HepG2 (cell line): ENCODE measurements around the gene VRK3. TPM values are rescaled to one million over a fixed set of nuclear protein-coding genes. Genes with fewer than 3 reads are reported as not detected.
A peak's percentile ranks its signal among the peaks of the same experiment; 100 is the strongest.

ENCODE experiments used
- CREM ChIP-seq, 2 experiments: sonication (generic) in 1 of 2; formaldehyde crosslinking in 1 of 2; IDR thresholded peaks; 2 replicates each; pipeline versions ENCODE4 v1.4.0 to v1.6.1; 2016 to 2020; ENCODE audit warnings: antibody characterized with exemption in 1 of 2, mild to moderate bottlenecking in 1 of 2, missing genetic modification reagents in 1 of 2
- FOXM1 ChIP-seq: sonication (generic); formaldehyde crosslinking; IDR thresholded peaks from 2 replicates; pipeline ENCODE4 v1.5.0; 2020; ENCODE audit warnings: missing genetic modification reagents
- LCORL ChIP-seq, 2 experiments: fragments of 450-650 bp in 1 of 2; sonication (generic) in 1 of 2; formaldehyde crosslinking in 1 of 2; IDR thresholded peaks; 2 replicates each; pipeline versions ENCODE4 v1.5.0 to v1.6.1; 2017 to 2020; ENCODE audit warnings: antibody characterized with exemption in 1 of 2, missing genetic modification reagents in 1 of 2
- RARG ChIP-seq: sonication (generic); formaldehyde crosslinking; IDR thresholded peaks from 2 replicates; pipeline ENCODE4 v1.4.0; 2020; ENCODE audit warnings: low read depth, mild to moderate bottlenecking, missing genetic modification reagents
- REL ChIP-seq: sonication (generic); formaldehyde crosslinking; conservative IDR thresholded peaks from 2 replicates; pipeline ENCODE4 v1.8.0; 2022; ENCODE audit warnings: mild to moderate bottlenecking, missing genetic modification reagents, moderate library complexity
- SETDB1 ChIP-seq: sonication (generic); formaldehyde crosslinking; IDR thresholded peaks from 2 replicates; pipeline ENCODE4 v1.5.1; 2020; ENCODE audit warnings: missing genetic modification reagents, mild to moderate bottlenecking, borderline replicate concordance
- ZBTB20 ChIP-seq: sonication (generic); formaldehyde crosslinking; IDR thresholded peaks from 2 replicates; pipeline ENCODE4 v1.8.1; 2023; ENCODE audit warnings: missing genetic modification reagents, low read depth, mild to moderate bottlenecking, borderline replicate concordance
- ZFP37 ChIP-seq: sonication (generic); formaldehyde crosslinking; IDR thresholded peaks from 2 replicates; pipeline ENCODE4 v1.4.0; 2020; ENCODE audit warnings: missing genetic modification reagents, borderline replicate concordance
- ZNF160 ChIP-seq: sonication (generic); formaldehyde crosslinking; IDR thresholded peaks from 2 replicates; pipeline ENCODE4 v1.8.0; 2022; ENCODE audit warnings: mild to moderate bottlenecking, inconsistent platforms, missing genetic modification reagents
- ZNF17 ChIP-seq: sonication (generic); formaldehyde crosslinking; IDR thresholded peaks from 2 replicates; pipeline ENCODE4 v1.5.0; 2020; ENCODE audit warnings: mild to moderate bottlenecking, missing genetic modification reagents
- polyA plus RNA-seq, 8 experiments: library from polyadenylated mRNA; depleted of rRNA in 3 of 8; stranded (reverse) in 7 of 8; unstranded in 1 of 8; fragments of >200 nt; fragmentation: Illumina TruSeq in 4 of 8; extraction: Trizol in 4 of 8; gene quantifications; 2 replicates each; pipeline versions ENCODE4 v1.2.1 to v1.2.3, GENCODE V29; 2011 to 2016; ENCODE audit warnings: low read depth in 4 of 8, missing spikeins in 1 of 8, mixed read lengths in 1 of 8; ENCODE audit not compliant: insufficient read depth in 1 of 8
- total RNA-seq, 5 experiments: library from RNA; depleted of rRNA; stranded (reverse); fragments of >200 nt; fragmentation: Illumina TruSeq; extraction: Trizol; gene quantifications; 2 replicates each; pipeline ENCODE4 v1.2.3, GENCODE V29; 2016; ENCODE audit warnings: low read depth in 1 of 5
- TF ChIP-seq, protein P1 (sequence below): sonication (generic); formaldehyde crosslinking; IDR thresholded peaks from 2 replicates; pipeline ENCODE4 v1.9.0; 2021; ENCODE audit warnings: missing genetic modification reagents, borderline replicate concordance
- TF ChIP-seq, protein P2 (sequence below): sonication (generic); formaldehyde crosslinking; IDR thresholded peaks from 2 replicates; pipeline ENCODE4 v1.4.0; 2020; ENCODE audit warnings: low read depth, mild to moderate bottlenecking, missing genetic modification reagents
- TF ChIP-seq, protein P3 (sequence below): sonication (generic); formaldehyde crosslinking; IDR thresholded peaks from 2 replicates; pipeline ENCODE4 v1.4.0; 2020; ENCODE audit warnings: missing genetic modification reagents
- TF ChIP-seq, protein P4 (sequence below): sonication (generic); formaldehyde crosslinking; IDR thresholded peaks from 2 replicates; pipeline ENCODE4 v1.4.0; 2020; ENCODE audit warnings: mild to moderate bottlenecking, missing genetic modification reagents, borderline replicate concordance
- TF ChIP-seq, protein P5 (sequence below): sonication (generic); formaldehyde crosslinking; IDR thresholded peaks from 2 replicates; pipeline ENCODE4 v1.5.1; 2020; ENCODE audit warnings: missing genetic modification reagents, mild to moderate bottlenecking, borderline replicate concordance
- TF ChIP-seq, protein P6 (sequence below): sonication (generic); formaldehyde crosslinking; IDR thresholded peaks from 2 replicates; pipeline ENCODE4 v1.5.1; 2020; ENCODE audit warnings: mild to moderate bottlenecking, missing genetic modification reagents, borderline replicate concordance
- TF ChIP-seq, protein P7 (sequence below): sonication (generic); formaldehyde crosslinking; IDR thresholded peaks from 2 replicates; pipeline ENCODE4 v1.4.0; 2020; ENCODE audit warnings: missing genetic modification reagents

VRK3 gene
- total and polyA plus RNA-seq, 2 of the 13 experiments (the other 11 are each of a cell fraction or from before 2014, with no cell fraction given): 23.8 to 28.3 TPM

DNA sequence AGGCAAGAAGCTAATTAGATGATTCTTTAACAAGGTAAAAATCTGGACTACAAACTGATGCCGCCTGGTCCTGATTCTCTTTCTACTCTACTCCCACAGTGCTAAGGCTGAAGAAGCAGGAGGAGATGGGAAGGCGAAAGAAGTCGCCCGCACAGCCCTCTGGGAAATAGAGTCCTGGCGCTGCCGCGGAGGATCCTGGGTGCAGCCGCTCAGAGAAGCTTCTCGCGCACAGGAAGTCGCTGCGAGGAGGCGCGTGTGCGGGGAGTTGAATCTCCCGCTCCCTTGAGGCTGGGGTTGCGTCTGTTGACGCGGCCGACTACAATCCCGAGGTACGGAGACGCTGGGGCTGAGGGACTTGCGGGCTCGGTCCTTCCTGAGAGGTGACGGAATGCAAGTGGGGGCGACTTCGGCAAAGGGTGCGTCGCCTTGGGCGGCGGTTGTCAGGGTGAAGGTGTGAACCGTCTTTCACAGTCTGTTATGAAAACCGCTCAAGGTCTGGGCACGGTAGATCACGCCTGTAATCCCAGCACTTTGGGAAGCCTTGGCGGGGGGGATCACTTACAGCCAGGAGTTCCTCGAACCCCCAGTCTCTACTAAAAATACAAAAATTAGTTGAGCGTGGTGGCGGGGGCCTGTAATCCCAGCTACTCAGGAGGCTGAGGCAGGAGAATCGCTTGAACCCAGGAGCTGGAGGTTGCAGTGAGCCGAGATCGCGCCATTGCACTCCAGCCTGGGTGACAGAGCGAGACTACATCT lies 800 bp upstream of the VRK3 start, which contains the start of gene ZNF473 (continued):
- TF ChIP-seq, protein P1, sequence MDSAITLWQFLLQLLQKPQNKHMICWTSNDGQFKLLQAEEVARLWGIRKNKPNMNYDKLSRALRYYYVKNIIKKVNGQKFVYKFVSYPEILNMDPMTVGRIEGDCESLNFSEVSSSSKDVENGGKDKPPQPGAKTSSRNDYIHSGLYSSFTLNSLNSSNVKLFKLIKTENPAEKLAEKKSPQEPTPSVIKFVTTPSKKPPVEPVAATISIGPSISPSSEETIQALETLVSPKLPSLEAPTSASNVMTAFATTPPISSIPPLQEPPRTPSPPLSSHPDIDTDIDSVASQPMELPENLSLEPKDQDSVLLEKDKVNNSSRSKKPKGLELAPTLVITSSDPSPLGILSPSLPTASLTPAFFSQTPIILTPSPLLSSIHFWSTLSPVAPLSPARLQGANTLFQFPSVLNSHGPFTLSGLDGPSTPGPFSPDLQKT (CRISPR knock-in tag): peak; percentile 93
- TF ChIP-seq, protein P2, sequence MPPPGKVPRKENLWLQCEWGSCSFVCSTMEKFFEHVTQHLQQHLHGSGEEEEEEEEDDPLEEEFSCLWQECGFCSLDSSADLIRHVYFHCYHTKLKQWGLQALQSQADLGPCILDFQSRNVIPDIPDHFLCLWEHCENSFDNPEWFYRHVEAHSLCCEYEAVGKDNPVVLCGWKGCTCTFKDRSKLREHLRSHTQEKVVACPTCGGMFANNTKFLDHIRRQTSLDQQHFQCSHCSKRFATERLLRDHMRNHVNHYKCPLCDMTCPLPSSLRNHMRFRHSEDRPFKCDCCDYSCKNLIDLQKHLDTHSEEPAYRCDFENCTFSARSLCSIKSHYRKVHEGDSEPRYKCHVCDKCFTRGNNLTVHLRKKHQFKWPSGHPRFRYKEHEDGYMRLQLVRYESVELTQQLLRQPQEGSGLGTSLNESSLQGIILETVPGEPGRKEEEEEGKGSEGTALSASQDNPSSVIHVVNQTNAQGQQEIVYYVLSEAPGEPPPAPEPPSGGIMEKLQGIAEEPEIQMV (CRISPR knock-in tag): peak; percentile 92; the same call in 1 of the 2 replicates
- TF ChIP-seq ZNF17 (CRISPR knock-in tag) (peak; percentile 85; the same call in 1 of the 2 replicates), SETDB1 (CRISPR knock-in tag) (no peak), ZNF160 (CRISPR knock-in tag) (peak; percentile 98), RARG (CRISPR knock-in tag) (0 out of 2 replicates have a peak, but pooled peaks have one; percentile 34), REL (CRISPR knock-in tag) (peak; percentile 85; the same call in 1 of the 2 replicates), ZFP37 (CRISPR knock-in tag) (peak; percentile 93), FOXM1 (CRISPR knock-in tag) (no peak), CREM (IDR thresholded peaks at IDR 0.05) (peak; percentile 90), CREM (CRISPR knock-in tag; IDR thresholded peaks at IDR 0.05) (no peak), LCORL (IDR thresholded peaks at IDR 0.05) (no peak), LCORL (CRISPR knock-in tag; IDR thresholded peaks at IDR 0.05) (peak; percentile 60; the same call in 1 of the 2 replicates), ZBTB20 (CRISPR knock-in tag) (peak; percentile 53; the same call in 1 of the 2 replicates)
- TF ChIP-seq, protein P3, sequence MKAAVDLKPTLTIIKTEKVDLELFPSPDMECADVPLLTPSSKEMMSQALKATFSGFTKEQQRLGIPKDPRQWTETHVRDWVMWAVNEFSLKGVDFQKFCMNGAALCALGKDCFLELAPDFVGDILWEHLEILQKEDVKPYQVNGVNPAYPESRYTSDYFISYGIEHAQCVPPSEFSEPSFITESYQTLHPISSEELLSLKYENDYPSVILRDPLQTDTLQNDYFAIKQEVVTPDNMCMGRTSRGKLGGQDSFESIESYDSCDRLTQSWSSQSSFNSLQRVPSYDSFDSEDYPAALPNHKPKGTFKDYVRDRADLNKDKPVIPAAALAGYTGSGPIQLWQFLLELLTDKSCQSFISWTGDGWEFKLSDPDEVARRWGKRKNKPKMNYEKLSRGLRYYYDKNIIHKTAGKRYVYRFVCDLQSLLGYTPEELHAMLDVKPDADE: no peak
- TF ChIP-seq, protein P4, sequence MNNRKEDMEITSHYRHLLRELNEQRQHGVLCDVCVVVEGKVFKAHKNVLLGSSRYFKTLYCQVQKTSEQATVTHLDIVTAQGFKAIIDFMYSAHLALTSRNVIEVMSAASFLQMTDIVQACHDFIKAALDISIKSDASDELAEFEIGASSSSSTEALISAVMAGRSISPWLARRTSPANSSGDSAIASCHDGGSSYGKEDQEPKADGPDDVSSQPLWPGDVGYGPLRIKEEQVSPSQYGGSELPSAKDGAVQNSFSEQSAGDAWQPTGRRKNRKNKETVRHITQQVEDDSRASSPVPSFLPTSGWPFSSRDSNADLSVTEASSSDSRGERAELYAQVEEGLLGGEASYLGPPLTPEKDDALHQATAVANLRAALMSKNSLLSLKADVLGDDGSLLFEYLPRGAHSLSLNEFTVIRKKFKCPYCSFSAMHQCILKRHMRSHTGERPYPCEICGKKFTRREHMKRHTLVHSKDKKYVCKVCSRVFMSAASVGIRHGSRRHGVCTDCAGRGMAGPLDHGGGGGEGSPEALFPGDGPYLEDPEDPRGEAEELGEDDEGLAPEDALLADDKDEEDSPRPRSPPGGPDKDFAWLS (CRISPR knock-in tag): no peak; the same call in 1 of the 2 replicates
- TF ChIP-seq, protein P5, sequence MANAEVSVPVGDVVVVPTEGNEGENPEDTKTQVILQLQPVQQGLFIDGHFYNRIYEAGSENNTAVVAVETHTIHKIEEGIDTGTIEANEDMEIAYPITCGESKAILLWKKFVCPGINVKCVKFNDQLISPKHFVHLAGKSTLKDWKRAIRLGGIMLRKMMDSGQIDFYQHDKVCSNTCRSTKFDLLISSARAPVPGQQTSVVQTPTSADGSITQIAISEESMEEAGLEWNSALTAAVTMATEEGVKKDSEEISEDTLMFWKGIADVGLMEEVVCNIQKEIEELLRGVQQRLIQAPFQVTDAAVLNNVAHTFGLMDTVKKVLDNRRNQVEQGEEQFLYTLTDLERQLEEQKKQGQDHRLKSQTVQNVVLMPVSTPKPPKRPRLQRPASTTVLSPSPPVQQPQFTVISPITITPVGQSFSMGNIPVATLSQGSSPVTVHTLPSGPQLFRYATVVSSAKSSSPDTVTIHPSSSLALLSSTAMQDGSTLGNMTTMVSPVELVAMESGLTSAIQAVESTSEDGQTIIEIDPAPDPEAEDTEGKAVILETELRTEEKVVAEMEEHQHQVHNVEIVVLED: peak; percentile 81
- TF ChIP-seq, protein P6, sequence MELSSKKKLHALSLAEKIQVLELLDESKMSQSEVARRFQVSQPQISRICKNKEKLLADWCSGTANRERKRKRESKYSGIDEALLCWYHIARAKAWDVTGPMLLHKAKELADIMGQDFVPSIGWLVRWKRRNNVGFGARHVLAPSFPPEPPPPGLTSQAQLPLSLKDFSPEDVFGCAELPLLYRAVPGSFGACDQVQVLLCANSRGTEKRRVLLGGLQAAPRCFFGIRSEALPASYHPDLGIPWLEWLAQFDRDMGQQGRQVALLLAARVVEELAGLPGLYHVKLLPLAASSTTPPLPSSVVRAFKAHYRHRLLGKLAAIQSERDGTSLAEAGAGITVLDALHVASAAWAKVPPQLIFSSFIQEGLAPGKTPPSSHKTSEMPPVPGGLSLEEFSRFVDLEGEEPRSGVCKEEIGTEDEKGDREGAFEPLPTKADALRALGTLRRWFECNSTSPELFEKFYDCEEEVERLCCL (CRISPR knock-in tag): no peak
- TF ChIP-seq, protein P7, sequence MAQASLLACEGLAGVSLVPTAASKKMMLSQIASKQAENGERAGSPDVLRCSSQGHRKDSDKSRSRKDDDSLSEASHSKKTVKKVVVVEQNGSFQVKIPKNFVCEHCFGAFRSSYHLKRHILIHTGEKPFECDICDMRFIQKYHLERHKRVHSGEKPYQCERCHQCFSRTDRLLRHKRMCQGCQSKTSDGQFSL: 0 out of 2 replicates have a peak, but pooled peaks have one; percentile 68
